ENCODE data around the gene KDF1. TPM values are rescaled to one million over a fixed set of nuclear protein-coding genes. Genes with fewer than 3 reads are reported as not detected.
A peak's percentile ranks its signal among the peaks of the same experiment; 100 is the strongest.

Gene KDF1
- total RNA-seq, 1 donor from 2014 or later: 0.37 TPM

- no peak for DNase-seq
- ATAC-seq: no peak
- intact Hi-C loops (cut with micrococcal nuclease): no loop called here
Observed at GRCh38 chr1:26932531-26932930, 27.7 kb downstream of the KDF1 start.

DNA sequence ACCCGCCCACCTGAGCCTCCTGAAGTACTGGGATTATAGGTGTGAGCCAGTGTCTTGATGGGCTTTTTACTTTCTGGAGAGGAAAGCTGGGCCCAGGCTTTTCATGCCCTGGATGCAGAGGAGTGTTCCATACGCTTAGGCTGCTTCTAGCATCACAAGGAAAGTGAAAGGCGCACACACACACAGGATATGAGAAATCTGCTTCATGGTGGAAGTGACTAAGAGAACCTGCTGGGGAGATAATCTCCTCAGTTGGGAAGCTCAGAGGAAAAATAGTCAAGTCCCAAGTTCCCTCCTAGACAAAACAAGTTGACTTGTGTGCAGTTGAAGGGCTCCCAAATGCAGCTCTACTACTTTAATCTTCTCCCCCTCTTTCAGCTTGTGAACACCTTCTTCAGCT lies 36.6 kb downstream of the KDF1 start:
- ATAC-seq: no peak
- DNase-seq: no peak
- intact Hi-C loops (cut with micrococcal nuclease): no loop called here

DNA sequence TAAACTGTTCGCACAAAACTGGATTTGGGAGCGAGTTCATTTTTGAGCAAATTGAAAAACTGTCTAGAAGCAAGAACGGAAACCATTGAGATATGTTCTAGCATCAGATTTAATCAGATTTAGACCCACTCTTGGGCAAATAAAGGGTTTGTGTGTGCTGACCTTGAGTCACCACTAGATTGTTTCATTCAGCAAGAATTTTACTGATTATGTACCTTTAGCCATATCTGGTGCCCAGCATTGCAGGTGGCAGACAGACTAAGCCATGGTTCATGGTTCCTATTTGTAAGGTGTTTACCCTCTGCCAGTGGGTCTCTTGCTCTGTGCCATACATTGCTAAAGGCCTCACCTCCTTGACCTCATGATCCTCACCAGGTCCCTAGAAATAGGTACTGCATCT lies 37.4 kb downstream of the KDF1 start:
- intact Hi-C loops (cut with micrococcal nuclease): no loop called here
- ATAC-seq: no peak
- no peak for DNase-seq

DNA sequence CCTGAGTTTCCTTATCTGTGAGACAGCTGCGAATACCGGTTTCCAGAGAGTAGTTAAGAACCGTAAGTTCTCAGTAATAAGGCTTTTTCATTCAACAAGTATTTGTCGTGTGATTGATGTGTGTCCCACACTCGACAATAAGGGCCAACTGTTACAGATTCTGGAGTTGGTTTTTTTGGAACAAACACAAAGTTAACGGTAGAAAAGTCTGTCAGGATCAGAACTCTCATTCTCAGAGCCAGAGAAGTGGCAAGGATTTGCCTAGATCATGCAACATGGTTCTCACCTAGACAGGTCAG lies 37.9 kb downstream of the KDF1 start:
- intact Hi-C loops (cut with micrococcal nuclease): no loop called here
- DNase-seq (no peak), ATAC-seq (no peak)

DNA sequence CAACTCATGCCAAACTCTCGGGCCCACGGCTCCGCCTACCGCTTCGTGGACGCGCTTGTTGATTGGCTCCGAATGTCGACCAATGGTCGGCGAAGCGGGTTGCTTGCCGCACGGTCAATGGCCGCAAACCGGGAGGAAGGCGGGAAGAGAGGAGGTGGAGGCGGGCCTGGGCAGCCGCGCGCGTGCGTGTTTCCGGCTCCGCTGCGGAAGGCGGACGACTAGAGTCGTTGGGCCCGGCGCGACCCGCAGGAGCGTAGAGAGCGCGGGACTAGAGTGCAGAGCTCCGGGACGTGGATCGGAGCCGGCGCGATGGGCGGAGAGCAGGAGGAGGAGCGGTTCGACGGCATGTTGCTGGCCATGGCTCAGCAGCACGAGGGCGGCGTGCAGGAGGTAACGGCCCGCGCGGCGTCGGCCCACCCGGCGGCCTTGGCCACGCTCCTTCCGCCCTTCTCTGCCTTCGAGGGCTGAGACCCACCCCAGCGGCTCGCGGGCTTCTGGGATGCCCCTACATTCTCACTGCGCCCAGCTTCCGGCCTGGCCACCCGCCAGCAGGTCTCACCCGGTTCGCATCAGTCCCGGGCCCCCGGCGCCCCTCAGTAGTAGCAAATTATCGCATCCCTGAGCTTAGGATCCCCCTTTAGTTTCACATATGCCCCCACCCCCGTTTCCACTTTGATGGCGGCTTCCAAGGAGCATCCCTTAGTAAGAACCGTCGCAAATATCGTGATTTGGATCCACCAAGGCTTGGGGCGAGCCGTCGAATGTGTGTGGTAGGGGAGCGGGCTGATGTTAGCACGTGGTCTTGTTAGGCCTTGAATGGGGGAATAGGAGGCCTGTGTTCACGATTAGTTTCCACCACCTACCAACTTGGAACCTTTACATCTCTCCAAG lies 38.5 kb downstream of the KDF1 start, which contains the start of gene NUDC:
TSS of gene NUDC (plus strand) at position 204 of the 891 bp plus-strand sequence. CDS start at position 310, 106 bp downstream.
- peak; percentile 99 for ATAC-seq
- intact Hi-C loops (cut with micrococcal nuclease): no loop called here
- peak; percentile 97 for DNase-seq

DNA sequence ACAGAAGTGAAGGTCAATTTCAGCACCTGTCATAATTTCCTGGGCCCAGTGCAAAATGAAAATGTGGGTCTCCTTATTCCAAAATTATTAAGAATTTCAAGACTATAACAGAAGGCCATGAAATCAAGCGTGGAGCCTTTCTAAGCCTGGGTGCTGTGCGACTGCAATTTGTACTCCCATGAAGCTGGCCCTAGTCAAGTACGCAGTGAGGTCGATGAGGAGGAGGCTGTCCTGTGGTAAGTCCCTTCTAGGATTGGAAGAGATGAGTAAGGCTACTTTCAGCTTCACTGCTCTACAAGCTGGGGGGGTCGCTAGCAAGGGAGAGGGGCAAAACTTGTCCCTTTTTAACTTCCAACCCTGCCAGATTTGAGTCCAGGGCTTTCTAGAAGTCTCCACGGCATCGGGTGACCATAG lies 39.1 kb downstream of the KDF1 start:
- ATAC-seq (peak; percentile 49), DNase-seq (no peak)
- intact Hi-C loops (cut with micrococcal nuclease): no loop called here

DNA sequence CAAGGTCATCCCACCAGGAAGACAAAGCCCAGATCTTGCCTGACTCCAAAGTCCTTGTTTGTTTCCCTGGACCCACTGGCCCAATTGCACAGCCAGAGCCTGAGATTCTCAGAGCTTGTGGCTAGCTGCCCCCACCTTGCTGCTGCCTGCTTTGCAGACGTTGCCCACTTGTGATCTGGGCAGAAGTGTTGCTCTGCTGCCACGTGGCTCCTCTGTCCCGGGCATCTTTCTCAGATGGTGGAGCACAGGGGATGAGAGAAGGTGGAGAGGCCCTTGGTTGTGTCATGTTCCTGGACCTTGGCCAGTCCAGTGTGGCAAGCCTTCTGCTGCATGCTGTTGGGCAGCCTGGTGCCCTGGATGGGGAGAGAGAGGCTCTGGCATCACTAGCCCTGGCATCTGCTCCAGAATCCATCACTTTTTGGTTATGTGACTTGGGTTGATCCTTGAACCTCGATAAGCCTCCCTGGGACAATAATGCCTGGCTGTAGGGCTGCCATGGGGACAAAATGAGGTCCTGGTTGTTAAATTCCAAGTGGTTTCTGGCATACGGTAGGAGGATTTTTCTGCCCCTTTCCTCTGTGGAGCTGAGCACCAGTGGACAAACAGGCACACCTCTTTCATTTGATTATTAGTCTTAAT lies 44.9 kb downstream of the KDF1 start:
- intact Hi-C loops (cut with micrococcal nuclease): no loop called here
- ATAC-seq: peak; percentile 67
- peak; percentile 67 for DNase-seq

GRCh38 chr1:26913754-26914619 lies 46.3 kb downstream of the KDF1 start, which contains the start of gene NR0B2:
Gene NR0B2 (minus strand): TSS chr1:26913975. CDS start chr1:26913940, 35 bp downstream.
- intact Hi-C loops (cut with micrococcal nuclease): no loop called here
- DNase-seq (peak; percentile 78), ATAC-seq (peak; percentile 88)

- peak; percentile 7 for ATAC-seq
- no peak for DNase-seq
- intact Hi-C loops (cut with micrococcal nuclease): no loop called here
Observed at GRCh38 chr1:26913389-26913753, 46.9 kb downstream of the KDF1 start.

DNA sequence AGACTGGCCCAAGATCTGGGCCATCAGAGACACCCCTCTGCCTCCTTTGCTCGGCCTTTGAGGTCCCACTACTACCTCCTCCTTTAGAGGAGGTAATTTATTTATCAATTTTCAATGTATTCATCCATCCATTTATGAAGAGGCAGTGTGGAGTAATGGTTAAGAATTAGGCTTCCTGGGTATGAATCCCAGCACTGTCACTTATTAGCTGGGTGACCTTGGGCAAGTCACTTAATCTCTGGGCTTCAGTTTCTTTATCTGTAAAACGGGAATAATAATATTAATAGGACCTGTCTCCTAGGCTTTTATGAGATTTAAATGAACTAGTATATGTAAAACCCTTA lies 48.1 kb downstream of the KDF1 start:
- ATAC-seq: no peak
- intact Hi-C loops (cut with micrococcal nuclease): no loop called here
- DNase-seq: no peak

- intact Hi-C loops (cut with micrococcal nuclease): no loop called here
- DNase-seq (no peak), ATAC-seq (no peak)
Observed at GRCh38 chr1:26911399-26912146, 48.7 kb downstream of the KDF1 start.

- DNase-seq: no peak
- ATAC-seq: no peak
- intact Hi-C loops (cut with micrococcal nuclease): no loop called here
Observed at GRCh38 chr1:26910343-26911160, 49.7 kb downstream of the KDF1 start.

GRCh38 chr1:26909951-26910342 lies 50.3 kb downstream of the KDF1 start:
- no peak for DNase-seq
- intact Hi-C loops (cut with micrococcal nuclease): no loop called here
- ATAC-seq: no peak

DNA sequence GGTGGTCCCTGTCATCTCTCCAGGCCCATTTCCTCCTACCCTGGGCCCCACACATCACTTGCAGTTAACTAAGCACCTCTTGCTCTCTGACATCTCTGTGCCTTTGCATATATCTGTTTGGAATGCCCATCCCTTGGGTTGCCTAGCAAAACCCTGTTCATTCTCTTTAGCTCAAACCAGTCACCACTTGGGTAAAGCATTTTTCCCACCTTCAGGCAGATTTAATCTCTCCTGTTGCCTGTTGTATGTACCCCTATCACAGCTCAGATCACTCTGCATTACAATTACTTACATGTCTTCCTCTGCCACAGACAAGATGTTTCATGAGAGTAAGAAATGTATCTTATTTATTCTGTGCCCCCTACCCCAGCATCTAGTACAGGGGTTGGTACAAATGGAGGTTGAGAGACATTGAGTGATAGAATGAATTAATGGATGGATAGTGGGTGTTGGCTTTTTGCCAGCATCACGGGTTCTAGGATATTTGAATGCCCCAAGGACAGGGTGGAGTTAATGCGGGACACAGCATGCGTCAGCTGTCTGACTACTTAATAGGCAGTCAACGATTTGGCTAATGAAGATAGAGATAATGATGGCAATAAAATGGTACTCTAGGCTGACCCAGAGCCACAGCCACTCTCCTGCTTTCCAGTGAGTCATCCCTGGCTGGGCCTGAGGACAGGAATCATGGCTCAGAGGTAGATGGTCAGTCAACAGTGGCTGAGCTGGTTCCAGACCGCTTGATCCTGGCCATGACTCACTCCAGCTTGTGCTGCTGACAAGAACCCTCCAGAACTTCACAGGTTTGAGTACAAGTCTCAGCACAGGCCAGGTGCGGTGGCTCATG lies 53.0 kb downstream of the KDF1 start:
- ATAC-seq (no peak), DNase-seq (no peak)
- intact Hi-C loops (cut with micrococcal nuclease): no loop called here

DNA sequence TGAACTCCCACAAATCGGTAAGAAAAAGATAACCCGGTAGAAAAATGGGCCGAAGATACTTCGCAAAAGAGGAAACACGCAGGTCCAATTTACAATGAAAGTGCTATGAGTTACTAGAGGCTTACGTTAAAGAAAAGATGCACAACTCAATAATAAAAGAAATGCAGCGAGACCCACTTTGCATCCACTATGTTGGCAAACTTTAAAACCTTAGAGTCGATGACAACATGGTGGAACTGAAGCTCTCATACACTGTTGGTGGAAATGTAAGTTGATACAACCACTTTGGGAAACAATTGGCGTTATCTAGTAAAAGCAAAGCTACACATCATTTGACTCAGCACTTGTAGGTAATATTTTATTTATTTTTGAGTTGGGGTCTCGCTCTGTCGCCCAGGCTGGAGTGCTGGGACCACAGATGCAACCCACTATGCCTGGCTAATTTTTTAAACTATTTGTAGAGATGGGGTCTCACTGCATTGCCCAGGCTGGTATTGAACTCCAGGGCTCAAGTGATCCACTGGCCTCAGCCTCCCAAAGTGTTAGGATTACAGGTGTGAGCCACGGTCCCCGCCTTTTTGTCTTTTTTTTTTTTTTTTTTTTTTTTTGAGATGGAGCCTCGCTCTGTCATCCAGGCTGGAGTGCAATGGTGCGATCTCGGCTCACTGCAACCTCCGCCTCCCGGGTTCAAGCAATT lies 59.3 kb downstream of the KDF1 start:
- no peak for DNase-seq
- intact Hi-C loops (cut with micrococcal nuclease): no loop called here
- no peak for ATAC-seq

- intact Hi-C loops (cut with micrococcal nuclease): no loop called here
- DNase-seq: peak; percentile 95
- peak; percentile 93 for ATAC-seq
Observed at GRCh38 chr1:26900001-26900814, 60.1 kb downstream of the KDF1 start, which contains the start of gene GPATCH3. Gene GPATCH3 (minus strand): TSS chr1:26900467. CDS start chr1:26900442, 25 bp downstream.
